Stimulated activated CD8-positive, alpha-beta memory T cell treated with anti-CD3 and anti-CD28 coated beads, Interleukin-15, amount 100 ng/mL, for 48 hours (primary cell): Measurements from ENCODE around the gene ZNF624.

Source experiments
- DNase-seq, 2 donors: peaks; one replicate each; pipeline ENCODE4 v3.0.0-alpha.2; 2020; ENCODE audit warnings: low read depth in 2 of 2

The ZNF624 gene

DNA sequence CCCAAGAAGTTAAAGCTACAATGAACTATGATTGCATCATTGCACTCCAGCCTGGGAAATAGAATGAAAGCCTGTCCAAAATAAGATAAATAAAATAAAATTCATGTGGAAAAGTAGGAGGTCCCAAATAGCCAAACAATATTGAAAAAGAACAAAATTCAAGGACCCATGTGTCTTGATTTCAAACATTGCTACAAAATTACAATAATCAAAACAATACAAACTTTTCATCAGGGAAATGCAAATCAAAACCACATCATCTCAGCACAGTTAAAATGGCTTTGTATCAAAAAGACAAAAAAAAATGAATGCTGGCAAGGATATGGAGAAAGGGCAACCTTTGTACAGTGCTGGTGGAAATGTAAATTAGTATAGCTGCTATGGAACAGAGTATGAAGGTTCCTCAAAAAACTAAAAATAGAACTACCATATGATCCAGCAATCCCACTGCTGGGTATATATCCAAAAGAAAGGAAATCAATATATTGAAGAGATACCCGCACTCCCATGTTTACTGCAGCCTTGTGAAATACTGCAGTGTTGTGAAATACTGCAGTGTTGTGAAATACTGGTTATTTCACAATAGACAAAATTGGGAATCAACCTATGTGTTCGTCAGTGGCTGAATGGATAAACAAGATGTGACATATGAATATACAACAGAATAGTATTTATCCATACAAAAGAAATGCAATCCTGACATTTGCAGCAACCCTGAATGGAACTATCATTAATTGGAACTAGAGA, 60.1 kb downstream of the ZNF624 start:
- no peak for DNase-seq

DNA sequence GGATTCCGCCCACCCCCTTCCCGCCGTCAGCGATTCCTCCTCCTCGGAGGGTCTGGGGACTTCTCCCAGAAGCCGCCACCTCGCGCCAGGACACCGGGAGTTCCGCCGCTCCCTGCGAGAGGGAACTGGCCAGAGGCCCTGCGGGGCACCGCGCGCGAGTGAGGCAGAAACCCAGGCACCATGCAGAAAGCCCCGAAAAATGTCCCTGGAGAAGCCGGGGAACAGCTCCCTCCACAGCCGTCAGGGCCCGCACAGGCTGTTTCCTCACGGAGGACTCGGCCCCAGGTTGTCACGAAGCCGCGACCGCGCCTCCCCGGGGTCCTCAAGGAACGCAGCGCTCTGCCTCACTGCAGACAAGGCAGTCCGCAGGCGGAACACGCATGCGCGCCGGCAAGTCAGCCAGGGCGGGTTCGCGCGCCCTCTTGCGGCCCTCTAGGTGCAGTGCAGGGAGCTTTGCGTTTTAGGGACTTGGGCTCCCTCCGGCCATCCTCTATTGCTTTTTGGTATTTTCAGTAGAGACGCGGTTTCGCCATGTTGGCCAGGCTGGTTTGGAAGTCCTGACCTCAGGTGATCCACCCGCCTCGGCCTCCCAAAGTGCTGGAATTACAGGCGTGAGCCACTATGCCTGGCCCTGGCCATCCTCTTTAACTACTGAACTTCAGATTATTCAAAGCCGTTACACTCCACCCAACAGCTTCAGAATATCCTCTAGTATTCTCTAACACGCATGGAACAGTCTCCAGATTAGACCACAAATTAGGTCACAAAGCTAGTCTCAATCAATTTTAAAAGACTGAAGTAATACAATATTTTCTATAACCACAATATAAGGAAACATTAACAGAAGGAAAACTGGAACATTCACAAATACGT, 64.3 kb downstream of the ZNF624 start:
- peak; percentile 84 to 87 for DNase-seq

DNA sequence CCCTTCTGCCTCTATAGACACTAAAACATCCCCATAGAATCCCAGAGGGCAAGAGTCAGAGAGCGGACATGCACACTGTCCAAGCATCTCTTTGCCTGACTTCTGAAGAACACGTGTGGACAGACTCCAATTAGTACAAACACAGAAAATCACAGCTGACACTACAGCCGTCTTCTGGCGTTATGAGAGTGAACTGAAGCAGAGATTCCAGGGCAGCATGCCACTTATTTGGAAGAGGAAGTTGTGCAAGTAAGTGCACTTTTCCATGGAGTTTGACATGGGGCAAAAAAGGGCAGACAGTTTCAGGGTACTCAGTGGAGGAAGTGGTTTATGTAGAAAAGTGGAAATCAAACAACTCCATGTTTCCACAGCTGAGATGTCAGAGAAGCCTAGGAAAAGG, 67.9 kb downstream of the ZNF624 start:
- DNase-seq, result no peak

DNA sequence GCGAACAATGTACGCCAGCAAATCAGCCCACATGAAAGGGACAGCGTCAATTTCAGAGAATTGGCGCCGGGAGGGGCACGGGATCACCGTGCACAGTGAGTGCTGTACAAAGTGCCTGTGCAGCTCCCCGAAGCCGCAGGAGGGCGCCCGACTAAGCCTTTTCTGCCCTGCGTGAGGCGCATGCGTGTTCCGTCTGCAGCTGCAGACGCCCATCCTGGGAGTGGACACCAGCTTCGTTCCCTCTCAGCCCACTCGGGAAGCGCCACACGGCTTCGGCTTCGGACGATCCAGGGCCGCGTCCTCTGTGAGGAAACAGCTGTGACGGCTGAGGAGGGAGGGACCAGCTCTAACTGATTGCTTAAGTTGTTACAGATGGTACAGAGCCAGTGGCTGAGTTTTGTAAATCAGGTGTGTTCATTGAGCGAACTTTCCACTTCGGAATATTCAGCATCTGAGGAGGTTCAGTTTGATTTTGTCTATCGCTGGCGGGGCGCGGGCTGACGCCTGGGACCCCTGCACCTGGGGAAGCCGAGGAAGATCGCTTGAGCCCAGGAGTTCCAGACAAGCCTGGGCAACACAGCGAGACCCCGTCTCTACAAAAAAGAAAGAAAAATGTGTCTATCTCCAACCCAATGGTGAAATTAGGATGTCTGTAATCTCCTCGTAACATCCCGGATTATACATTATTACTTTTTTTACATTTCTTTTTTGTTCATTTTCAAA, 69.2 kb downstream of the ZNF624 start:
- DNase-seq, result peak; percentile 86

GRCh38 chr17:16583781-16584180, 69.9 kb downstream of the ZNF624 start:
- DNase-seq, result no peak

- DNase-seq, result no peak
Observed at GRCh38 chr17:16573466-16573865, 80.2 kb downstream of the ZNF624 start.
